Ishikawa (cell line): ENCODE measurements around the gene CLDN15.

Experiments
- CEBPB ChIP-seq: IDR thresholded peaks from 2 replicates; pipeline ENCODE4 v1.6.1; 2012
- CREB1 ChIP-seq: IDR thresholded peaks from 2 replicates; pipeline ENCODE4 v1.6.1; 2012; ENCODE audit warnings: low read depth
- EGR1 ChIP-seq: IDR thresholded peaks from 2 replicates; pipeline ENCODE4 v1.6.1; 2012
- EP300 ChIP-seq: IDR thresholded peaks from 2 replicates; pipeline ENCODE4 v1.6.1; 2012; ENCODE audit warnings: borderline replicate concordance
- FOXM1 ChIP-seq: IDR thresholded peaks from 2 replicates; pipeline ENCODE4 v1.6.1; 2012; ENCODE audit warnings: low read depth, borderline replicate concordance
- MAX ChIP-seq: IDR thresholded peaks from 2 replicates; pipeline ENCODE4 v1.6.1; 2012
- NFIC ChIP-seq: IDR thresholded peaks from 2 replicates; pipeline ENCODE4 v1.6.1; 2012
- RAD21 ChIP-seq: IDR thresholded peaks from 2 replicates; pipeline ENCODE4 v1.6.1; 2012; ENCODE audit warnings: low read depth
- REST ChIP-seq: IDR thresholded peaks from 2 replicates; pipeline ENCODE4 v1.6.1; 2012; ENCODE audit warnings: low read depth, mild to moderate bottlenecking
- TAF1 ChIP-seq: IDR thresholded peaks from 2 replicates; pipeline ENCODE4 v1.6.1; 2012; ENCODE audit warnings: low read depth, mild to moderate bottlenecking
- TCF12 ChIP-seq: IDR thresholded peaks from 2 replicates; pipeline ENCODE4 v1.6.1; 2012; ENCODE audit warnings: low read depth
- TEAD4 ChIP-seq: IDR thresholded peaks from 2 replicates; pipeline ENCODE4 v1.6.1; 2012
- USF1 ChIP-seq: IDR thresholded peaks from 2 replicates; pipeline ENCODE4 v1.6.1; 2012
- YY1 ChIP-seq: IDR thresholded peaks from 2 replicates; pipeline ENCODE4 v1.6.1; 2012; ENCODE audit warnings: low read depth
- ZBTB7A ChIP-seq: IDR thresholded peaks from 2 replicates; pipeline ENCODE4 v1.6.1; 2012; ENCODE audit warnings: low read depth

Gene CLDN15

GRCh38 chr7:101239951-101240220, 2.3 kb upstream of the CLDN15 start:
- TF ChIP-seq EGR1, result no peak
- no peak for TF ChIP-seq TCF12
- no peak for TF ChIP-seq ZBTB7A
- no peak for TF ChIP-seq NFIC
- no peak for TF ChIP-seq TEAD4
- no peak for TF ChIP-seq YY1

GRCh38 chr7:101239191-101239950, 1.8 kb upstream of the CLDN15 start:
- no peak for TF ChIP-seq EP300
- no peak for TF ChIP-seq MAX
- TF ChIP-seq TEAD4, result no peak
- TF ChIP-seq TAF1, result no peak
- no peak for TF ChIP-seq TCF12
- TF ChIP-seq RAD21, result no peak
- TF ChIP-seq ZBTB7A, result no peak
- no peak for TF ChIP-seq CEBPB
- TF ChIP-seq YY1, result no peak
- no peak for TF ChIP-seq REST
- TF ChIP-seq EGR1, result no peak

- TF ChIP-seq NFIC (no peak), ZBTB7A (no peak), FOXM1 (no peak), CREB1 (no peak), EP300 (no peak), CEBPB (no peak), EGR1 (no peak), TAF1 (no peak), USF1 (no peak), MAX (no peak), RAD21 (no peak)
Observed at GRCh38 chr7:101238226-101239182, 902 bp upstream of the CLDN15 start.

GRCh38 chr7:101236292-101236835, 1.2 kb downstream of the CLDN15 start:
- no peak for TF ChIP-seq NFIC
- TF ChIP-seq USF1, result no peak
- TF ChIP-seq EP300, result no peak
- no peak for TF ChIP-seq EGR1
- no peak for TF ChIP-seq MAX

GRCh38 chr7:101235522-101235921, 2.1 kb downstream of the CLDN15 start:
- TF ChIP-seq EP300 (no peak), FOXM1 (no peak), YY1 (no peak), CREB1 (no peak)

- TF ChIP-seq ZBTB7A, result no peak
- peak; percentile 24; the same call in 1 of the 2 replicates for TF ChIP-seq RAD21
- no peak for TF ChIP-seq YY1
Observed at GRCh38 chr7:101235050-101235449, 2.6 kb downstream of the CLDN15 start.

- TF ChIP-seq TAF1 (no peak), USF1 (no peak), MAX (no peak), RAD21 (no peak), NFIC (no peak)
Observed at GRCh38 chr7:101234636-101235035, 3.0 kb downstream of the CLDN15 start.
